22Rv1 (cell line): ENCODE results near the gene DCUN1D1.

Experiments used
- H3K27ac ChIP-seq: fragments of 450-650 bp; 2 replicates; pipeline ENCODE4 v1.5.1; 2017
- ZFX ChIP-seq: fragments of 450-650 bp; IDR thresholded peaks from 2 replicates; pipeline ENCODE4 v1.6.1; 2017; ENCODE audit warnings: antibody characterized with exemption, borderline replicate concordance
- TF ChIP-seq, protein P1 (sequence below): fragments of 450-650 bp; IDR thresholded peaks from 2 replicates; pipeline ENCODE4 v1.5.1; 2017; ENCODE audit warnings: mild to moderate bottlenecking

Gene DCUN1D1

DNA sequence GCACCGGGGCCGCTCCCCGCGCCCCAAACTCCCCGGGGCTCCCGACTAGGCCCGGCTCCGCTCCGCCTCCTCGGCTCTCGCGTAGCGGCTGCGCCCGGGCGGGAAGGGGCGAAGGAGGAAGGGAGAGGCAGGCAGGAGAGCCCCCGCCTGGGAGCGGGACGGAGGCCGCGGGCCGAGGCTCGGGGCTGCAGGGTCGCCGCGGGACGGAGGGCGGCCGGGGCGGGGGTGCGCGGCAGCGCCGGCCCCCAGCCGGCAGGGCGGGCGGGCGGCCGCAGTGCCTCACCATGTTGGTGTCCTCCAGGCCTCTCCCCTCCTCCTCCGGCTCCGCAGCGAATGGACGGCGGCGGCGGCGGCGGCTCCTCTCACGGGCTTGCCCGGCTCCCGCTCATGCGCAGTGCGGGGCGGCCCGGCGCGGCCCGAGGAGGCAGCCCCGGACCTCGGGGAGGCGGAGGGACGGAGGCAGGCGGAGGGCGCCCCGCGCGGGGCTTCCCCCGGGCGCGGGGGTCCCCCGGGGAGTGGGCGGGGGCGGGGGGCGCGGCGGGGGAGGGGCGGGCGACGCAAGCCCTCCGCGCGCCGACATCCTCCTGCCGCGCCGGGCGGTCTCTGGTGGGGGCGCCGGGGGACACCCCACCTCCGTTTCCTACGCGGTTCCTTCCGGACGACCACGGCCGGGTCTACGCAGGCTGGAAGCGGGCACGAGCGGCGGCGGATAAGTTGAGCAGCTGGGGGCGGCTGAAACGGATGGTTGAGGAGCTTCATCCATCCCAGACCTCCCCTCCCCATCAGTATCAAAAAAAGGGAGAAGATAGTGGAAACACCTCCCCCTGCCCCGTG, at the start of gene DCUN1D1:
Gene DCUN1D1 (minus strand): TSS at position 335 of the 834 bp plus-strand sequence. CDS start 49 bp downstream, at position 286.
- TF ChIP-seq, protein P1, sequence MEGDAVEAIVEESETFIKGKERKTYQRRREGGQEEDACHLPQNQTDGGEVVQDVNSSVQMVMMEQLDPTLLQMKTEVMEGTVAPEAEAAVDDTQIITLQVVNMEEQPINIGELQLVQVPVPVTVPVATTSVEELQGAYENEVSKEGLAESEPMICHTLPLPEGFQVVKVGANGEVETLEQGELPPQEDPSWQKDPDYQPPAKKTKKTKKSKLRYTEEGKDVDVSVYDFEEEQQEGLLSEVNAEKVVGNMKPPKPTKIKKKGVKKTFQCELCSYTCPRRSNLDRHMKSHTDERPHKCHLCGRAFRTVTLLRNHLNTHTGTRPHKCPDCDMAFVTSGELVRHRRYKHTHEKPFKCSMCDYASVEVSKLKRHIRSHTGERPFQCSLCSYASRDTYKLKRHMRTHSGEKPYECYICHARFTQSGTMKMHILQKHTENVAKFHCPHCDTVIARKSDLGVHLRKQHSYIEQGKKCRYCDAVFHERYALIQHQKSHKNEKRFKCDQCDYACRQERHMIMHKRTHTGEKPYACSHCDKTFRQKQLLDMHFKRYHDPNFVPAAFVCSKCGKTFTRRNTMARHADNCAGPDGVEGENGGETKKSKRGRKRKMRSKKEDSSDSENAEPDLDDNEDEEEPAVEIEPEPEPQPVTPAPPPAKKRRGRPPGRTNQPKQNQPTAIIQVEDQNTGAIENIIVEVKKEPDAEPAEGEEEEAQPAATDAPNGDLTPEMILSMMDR = no peak
- TF ChIP-seq ZFX = no peak
- H3K27ac ChIP-seq = peak within 1 kb of the TSS; percentile 56

- TF ChIP-seq, protein P1 = no peak
- TF ChIP-seq ZFX = no peak
- H3K27ac ChIP-seq = no peak overlapping the region
Observed at GRCh38 chr3:183028416-183028815, 48.1 kb upstream of the DCUN1D1 start.

GRCh38 chr3:183027276-183027675, 46.9 kb upstream of the DCUN1D1 start:
- TF ChIP-seq, protein P1 = no peak
- TF ChIP-seq ZFX = no peak
- H3K27ac ChIP-seq = no peak overlapping the region

DNA sequence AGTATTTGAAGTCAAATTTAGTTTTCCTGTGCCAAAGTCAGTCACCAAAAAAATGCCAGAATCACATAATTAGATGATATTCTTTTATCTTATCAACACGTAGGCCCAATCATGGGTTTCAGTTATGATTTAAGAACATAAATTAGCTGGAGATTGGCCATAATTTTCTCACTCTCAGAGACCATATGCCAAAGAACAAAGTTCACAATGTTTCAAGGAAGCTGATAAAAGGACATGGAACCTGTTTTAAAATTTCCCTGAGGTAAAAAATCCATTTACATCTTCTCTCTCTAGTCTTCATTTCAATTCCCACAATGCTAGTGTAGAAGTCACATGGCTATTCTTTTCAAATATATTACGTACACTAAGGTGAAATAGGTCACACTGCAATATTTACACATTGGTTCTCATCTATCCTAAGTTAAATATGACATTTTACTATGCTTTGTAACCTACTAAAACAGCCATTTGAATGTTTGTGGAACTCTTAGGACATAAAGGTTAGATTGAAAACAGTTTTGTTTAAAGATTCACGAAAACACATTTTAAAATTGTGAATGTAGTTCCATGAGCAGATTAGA, 42.7 kb upstream of the DCUN1D1 start:
- no peak for TF ChIP-seq ZFX
- TF ChIP-seq, protein P1 = no peak
- H3K27ac ChIP-seq = peak overlapping the region; percentile 16; the same call in 1 of the 2 replicates

GRCh38 chr3:183018421-183019192, 38.3 kb upstream of the DCUN1D1 start:
- TF ChIP-seq ZFX = no peak
- TF ChIP-seq, protein P1 = no peak
- no peak overlapping the region for H3K27ac ChIP-seq

GRCh38 chr3:183015185-183015584, 34.8 kb upstream of the DCUN1D1 start:
- TF ChIP-seq ZFX = no peak
- TF ChIP-seq, protein P1 = no peak
- H3K27ac ChIP-seq = no peak overlapping the region

- TF ChIP-seq, protein P1 = no peak
- no peak for TF ChIP-seq ZFX
- no peak overlapping the region for H3K27ac ChIP-seq
Observed at GRCh38 chr3:183013856-183014255, 33.5 kb upstream of the DCUN1D1 start.
